Upper lobe of left lung (tissue), 4 donors: ENCODE results near the gene MRPS27.
"Not testable (repeated sequence)": the region's sequence is repeated elsewhere in the genome, so short reads cannot be mapped to it uniquely, and the experiment has no call there.

ENCODE experiments used
- CTCF ChIP-seq, 6 experiments: fragments of 450-650 bp in 4 of 6; fragments of 200-600 bp in 2 of 6; sonication (generic) in 2 of 6; IDR thresholded peaks; one replicate each; pipeline ENCODE4 v1.5.1; 2016 to 2019; ENCODE audit warnings: antibody characterized with exemption in 6 of 6
- EP300 ChIP-seq, 4 donors: sonication (generic); formaldehyde crosslinking; IDR thresholded peaks; one replicate each; pipeline ENCODE4 v1.5.1; 2017; ENCODE audit warnings: antibody characterized with exemption in 4 of 4, control low read depth in 2 of 4
- POLR2AphosphoS5 ChIP-seq, 2 donors: sonication (generic); formaldehyde crosslinking; IDR thresholded peaks; one replicate each; pipeline ENCODE4 v1.5.1; 2017; ENCODE audit warnings: antibody characterized with exemption in 2 of 2

GRCh38 chr5:72298136-72298535 lies 21.9 kb downstream of the MRPS27 start:
- TF ChIP-seq CTCF, POLR2AphosphoS5, EP300 (IDR thresholded peaks at IDR 0.05): not testable (repeated sequence)
